Liver (tissue), 9 donors: ENCODE results near the gene ARHGEF33. TPM values are rescaled to one million over a fixed set of nuclear protein-coding genes. Genes with fewer than 3 reads are reported as not detected.

Experiments
- DNase-seq: peaks from one replicate; pipeline ENCODE4 v3.0.0-alpha.2; 2017; ENCODE audit warnings: low spot score
- H3K27ac ChIP-seq, 2 donors: one replicate each; pipeline ENCODE4 v1.7.0; 2013; ENCODE audit warnings: inconsistent platforms in 2 of 2, low read length in 2 of 2, control low read depth in 1 of 2, low read depth in 1 of 2, mild to moderate bottlenecking in 1 of 2
- H3K27me3 ChIP-seq, 4 donors: one replicate each; pipeline versions ENCODE4 v1.6.1 to v1.7.0; 2013; ENCODE audit warnings: low read length in 3 of 4, inconsistent platforms in 1 of 4, mild to moderate bottlenecking in 1 of 4, moderate library complexity in 1 of 4; ENCODE audit not compliant: control insufficient read depth in 4 of 4, insufficient read depth in 4 of 4
- H3K36me3 ChIP-seq, 4 donors: one replicate each; pipeline versions ENCODE4 v1.6.1 to v1.7.0; 2013; ENCODE audit warnings: low read length in 3 of 4, mild to moderate bottlenecking in 3 of 4, low read depth in 1 of 4, moderate library complexity in 1 of 4; ENCODE audit not compliant: control insufficient read depth in 4 of 4, insufficient read depth in 3 of 4
- H3K4me1 ChIP-seq, 4 donors: one replicate each; pipeline versions ENCODE4 v1.6.1 to v1.7.0; 2013; ENCODE audit warnings: low read length in 3 of 4, mild to moderate bottlenecking in 3 of 4, moderate library complexity in 1 of 4; ENCODE audit not compliant: control insufficient read depth in 4 of 4, insufficient read depth in 4 of 4
- H3K4me3 ChIP-seq, 3 donors: one replicate each; pipeline versions ENCODE4 v1.6.1 to v1.7.0; 2013; ENCODE audit warnings: low read length in 3 of 3, control low read depth in 1 of 3, low read depth in 1 of 3, mild to moderate bottlenecking in 1 of 3
- H3K9ac ChIP-seq, 2 donors: one replicate each; pipeline ENCODE4 v1.7.0; 2013; ENCODE audit warnings: low read length in 2 of 2, mild to moderate bottlenecking in 2 of 2, moderate library complexity in 2 of 2, control low read depth in 1 of 2, low read depth in 1 of 2
- H3K9me3 ChIP-seq, 4 donors: one replicate each; pipeline versions ENCODE4 v1.6.1 to v1.7.0; 2013; ENCODE audit warnings: low read length in 3 of 4; ENCODE audit not compliant: control insufficient read depth in 4 of 4
- EGR1 ChIP-seq, 2 donors: IDR thresholded peaks; 2 replicates each; pipeline ENCODE4 v1.6.1; 2016 to 2018; ENCODE audit warnings: antibody characterized with exemption in 2 of 2, low read depth in 2 of 2
- FOXA1 ChIP-seq: IDR thresholded peaks from 2 replicates; pipeline ENCODE4 v1.6.1; 2016; ENCODE audit warnings: antibody characterized with exemption
- FOXA2 ChIP-seq: IDR thresholded peaks from 2 replicates; pipeline ENCODE4 v1.6.1; 2016; ENCODE audit warnings: antibody characterized with exemption
- GABPA ChIP-seq, 2 donors: IDR thresholded peaks in 1 of 2; conservative IDR thresholded peaks in 1 of 2; 2 replicates each; pipeline ENCODE4 v1.6.1; 2016; ENCODE audit warnings: antibody characterized with exemption in 2 of 2, mild to moderate bottlenecking in 1 of 2, moderate library complexity in 1 of 2
- HNF4A ChIP-seq, 2 donors: conservative IDR thresholded peaks; 2 replicates each; pipeline ENCODE4 v1.6.1; 2016; ENCODE audit warnings: antibody characterized with exemption in 2 of 2, mild to moderate bottlenecking in 2 of 2
- HNF4G ChIP-seq: IDR thresholded peaks from 2 replicates; pipeline ENCODE4 v1.6.1; 2016; ENCODE audit warnings: antibody characterized with exemption
- JUND ChIP-seq, 2 donors: IDR thresholded peaks; 2 replicates each; pipeline ENCODE4 v1.6.1; 2016; ENCODE audit warnings: antibody characterized with exemption in 2 of 2
- NR2F2 ChIP-seq: IDR thresholded peaks from 2 replicates; pipeline ENCODE4 v1.6.1; 2016; ENCODE audit warnings: antibody characterized with exemption
- RAD21 ChIP-seq, 2 donors: IDR thresholded peaks; 2 replicates each; pipeline ENCODE4 v1.6.1; 2016; ENCODE audit warnings: antibody characterized with exemption in 2 of 2, mild to moderate bottlenecking in 2 of 2
- RXRA ChIP-seq, 2 donors: IDR thresholded peaks; 2 replicates each; pipeline ENCODE4 v1.6.1; 2017 to 2018; ENCODE audit warnings: antibody characterized with exemption in 2 of 2, mild to moderate bottlenecking in 1 of 2
- SP1 ChIP-seq: IDR thresholded peaks from 2 replicates; pipeline ENCODE4 v1.6.1; 2018; ENCODE audit warnings: antibody characterized with exemption, mild to moderate bottlenecking
- TAF1 ChIP-seq: conservative IDR thresholded peaks from 2 replicates; pipeline ENCODE4 v1.6.1; 2016; ENCODE audit warnings: antibody characterized with exemption, mild to moderate bottlenecking
- YY1 ChIP-seq: IDR thresholded peaks from 2 replicates; pipeline ENCODE4 v1.6.1; 2016; ENCODE audit warnings: antibody characterized with exemption, mild to moderate bottlenecking
- WGBS: extraction: QIAGEN DNeasy Blood & Tissue Kit; methylation state at CpG from one replicate; pipeline ENCODE4 v1.1.7; 2013; 5-methylcytosine and 5-hydroxymethylcytosine counted together
- polyA plus RNA-seq, 2 donors: library from polyadenylated mRNA; stranded (reverse) in 1 of 2; unstranded in 1 of 2; fragments of 200-250 nt in 1 of 2; fragments of >200 nt in 1 of 2; fragmentation: Nextera tagmentation in 1 of 2; extraction: Ambion mirVana in 1 of 2; gene quantifications; one replicate each; pipeline versions ENCODE4 v1.2.1 to v1.2.3, GENCODE V29; 2013 to 2015
- total RNA-seq, 2 donors: library from RNA; depleted of rRNA; stranded (reverse); fragments of >200 nt; gene quantifications; one replicate each; pipeline ENCODE4 v1.2.3, GENCODE V29; 2014
- TF ChIP-seq, protein P1 (sequence below): IDR thresholded peaks from 2 replicates; pipeline ENCODE4 v1.6.1; 2016; ENCODE audit warnings: antibody characterized with exemption
- TF ChIP-seq, protein P2 (sequence below): fragments of 150-350 bp; IDR thresholded peaks from 2 replicates; pipeline ENCODE4 v1.5.1; 2017; ENCODE audit warnings: improper control_type of control experiment, low read depth, low read length; ENCODE audit not compliant: missing input control
- TF ChIP-seq, protein P3 (sequence below): IDR thresholded peaks from 2 replicates; pipeline ENCODE4 v1.6.1; 2016; ENCODE audit warnings: antibody characterized with exemption
- TF ChIP-seq, protein P4 (sequence below): IDR thresholded peaks from 2 replicates; pipeline ENCODE4 v1.6.1; 2016; ENCODE audit warnings: antibody characterized with exemption
- TF ChIP-seq, protein P5 (sequence below): IDR thresholded peaks from 2 replicates; pipeline ENCODE4 v1.6.1; 2016; ENCODE audit warnings: antibody characterized with exemption, mild to moderate bottlenecking
- donor health status: healthy.
- donor health status: healthy.
- donor health status: healthy.
- donor health status: healthy.
- donor health status: healthy.

The ARHGEF33 gene
- total and polyA plus RNA-seq, 4 donors, result 0.05 to 0.33 (median 0.08) TPM; not detected in 1

DNA sequence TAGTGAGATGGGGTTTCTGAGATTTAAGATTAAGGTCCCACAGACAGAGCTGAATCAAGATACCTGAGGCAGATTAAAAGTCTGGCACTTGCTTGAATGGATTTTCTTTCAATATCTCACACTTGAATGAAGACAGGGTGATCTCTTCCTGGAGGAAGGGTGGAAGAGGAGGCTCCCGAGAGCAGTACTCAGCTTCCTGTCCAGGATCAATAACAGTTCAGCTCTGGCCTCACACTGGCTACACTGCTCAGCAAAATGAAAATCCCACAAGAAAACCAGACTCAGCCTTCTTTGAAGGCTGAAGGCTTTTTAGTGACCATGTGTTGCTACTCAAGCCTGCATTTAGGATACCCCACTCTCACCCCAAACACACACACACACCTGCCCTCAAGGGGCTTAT, 11.1 kb downstream of the ARHGEF33 start:
- Histone ChIP-seq H3K4me3 (no peak overlapping the region), H3K36me3 (no peaks in the 10 kb centered on the region), H3K4me1 (no peaks in the 10 kb centered on the region), H3K9ac (no peak overlapping the region), H3K9me3 (no peaks in the 10 kb centered on the region), H3K27ac (no peak overlapping the region), H3K27me3 (no peaks in the 10 kb centered on the region)
- 63% methylated on average over 1 of the region's 1 CpG for WGBS
- TF ChIP-seq NR2F2 (no peak), RAD21 (IDR thresholded peaks at IDR 0.05) (no peak)
- TF ChIP-seq, protein P1, sequence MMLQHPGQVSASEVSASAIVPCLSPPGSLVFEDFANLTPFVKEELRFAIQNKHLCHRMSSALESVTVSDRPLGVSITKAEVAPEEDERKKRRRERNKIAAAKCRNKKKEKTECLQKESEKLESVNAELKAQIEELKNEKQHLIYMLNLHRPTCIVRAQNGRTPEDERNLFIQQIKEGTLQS, result no peak
- DNase-seq, result no peak

DNA sequence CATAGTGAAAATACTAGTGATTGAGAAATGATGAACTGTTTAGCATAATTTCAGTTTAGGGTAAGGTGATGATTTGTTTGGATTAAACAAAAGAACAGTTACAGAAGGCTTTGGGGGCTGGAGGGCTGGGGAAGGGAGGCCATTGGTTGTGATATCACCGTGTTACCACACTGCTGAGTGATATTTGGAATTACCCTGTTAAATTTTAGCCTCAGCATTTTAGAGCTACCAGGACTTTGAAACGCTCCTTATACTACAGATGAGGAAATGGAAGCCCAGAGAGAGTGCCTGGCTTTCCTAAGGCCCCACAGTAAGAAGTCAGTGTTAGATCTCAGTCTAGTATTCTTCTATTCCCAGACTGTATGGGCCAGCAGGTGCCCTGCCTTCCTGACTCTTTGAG, 15.6 kb downstream of the ARHGEF33 start:
- H3K36me3 ChIP-seq, result no peaks in the 10 kb centered on the region
- H3K9ac ChIP-seq, result no peak overlapping the region
- no peak for DNase-seq
- H3K4me3 ChIP-seq, result no peak overlapping the region
- no peak overlapping the region for H3K27ac ChIP-seq
- no peak for TF ChIP-seq YY1
- TF ChIP-seq EGR1 (IDR thresholded peaks at IDR 0.05; ENCODE audit: low read depth in 2 of 2), result no peak
- no peak for TF ChIP-seq JUND (IDR thresholded peaks at IDR 0.05)
- no peak for TF ChIP-seq GABPA (IDR thresholded peaks at IDR 0.05 in 1 of 2, conservative IDR thresholded peaks at IDR 0.05 in 1 of 2)
- TF ChIP-seq HNF4A (conservative IDR thresholded peaks at IDR 0.05), result no peak
- TF ChIP-seq RAD21 (IDR thresholded peaks at IDR 0.05), result no peak
- no peak for TF ChIP-seq RXRA (IDR thresholded peaks at IDR 0.05)
- H3K27me3 ChIP-seq, result no peaks in the 10 kb centered on the region
- H3K9me3 ChIP-seq, result no peaks in the 10 kb centered on the region
- WGBS, result 79% methylated on average over 2 of the region's 2 CpGs
- H3K4me1 ChIP-seq, result no peaks in the 10 kb centered on the region

DNA sequence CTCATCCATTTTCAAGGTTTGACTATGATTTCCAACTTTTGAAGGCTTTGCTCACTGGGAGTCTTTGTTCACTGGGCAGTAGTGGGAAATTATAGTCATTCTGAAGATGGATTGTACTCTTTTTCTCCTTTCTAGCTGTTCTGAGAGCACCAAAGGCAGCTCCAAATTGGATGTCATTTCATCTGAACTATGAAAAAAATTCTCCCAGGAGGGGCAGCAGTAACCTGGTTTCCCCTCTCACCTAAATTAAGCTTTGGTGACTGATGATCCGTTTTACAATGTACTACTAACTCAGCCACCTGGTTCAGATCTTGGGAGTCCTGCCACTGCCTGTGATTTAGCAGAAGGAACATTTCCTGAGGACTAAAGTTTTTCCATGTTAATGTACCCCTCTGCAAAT, 17.6 kb downstream of the ARHGEF33 start:
- H3K9me3 ChIP-seq, result no peaks in the 10 kb centered on the region
- no peaks in the 10 kb centered on the region for H3K4me1 ChIP-seq
- TF ChIP-seq, protein P2, sequence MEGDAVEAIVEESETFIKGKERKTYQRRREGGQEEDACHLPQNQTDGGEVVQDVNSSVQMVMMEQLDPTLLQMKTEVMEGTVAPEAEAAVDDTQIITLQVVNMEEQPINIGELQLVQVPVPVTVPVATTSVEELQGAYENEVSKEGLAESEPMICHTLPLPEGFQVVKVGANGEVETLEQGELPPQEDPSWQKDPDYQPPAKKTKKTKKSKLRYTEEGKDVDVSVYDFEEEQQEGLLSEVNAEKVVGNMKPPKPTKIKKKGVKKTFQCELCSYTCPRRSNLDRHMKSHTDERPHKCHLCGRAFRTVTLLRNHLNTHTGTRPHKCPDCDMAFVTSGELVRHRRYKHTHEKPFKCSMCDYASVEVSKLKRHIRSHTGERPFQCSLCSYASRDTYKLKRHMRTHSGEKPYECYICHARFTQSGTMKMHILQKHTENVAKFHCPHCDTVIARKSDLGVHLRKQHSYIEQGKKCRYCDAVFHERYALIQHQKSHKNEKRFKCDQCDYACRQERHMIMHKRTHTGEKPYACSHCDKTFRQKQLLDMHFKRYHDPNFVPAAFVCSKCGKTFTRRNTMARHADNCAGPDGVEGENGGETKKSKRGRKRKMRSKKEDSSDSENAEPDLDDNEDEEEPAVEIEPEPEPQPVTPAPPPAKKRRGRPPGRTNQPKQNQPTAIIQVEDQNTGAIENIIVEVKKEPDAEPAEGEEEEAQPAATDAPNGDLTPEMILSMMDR, result no peak
- TF ChIP-seq JUND (IDR thresholded peaks at IDR 0.05) (no peak), GABPA (IDR thresholded peaks at IDR 0.05 in 1 of 2, conservative IDR thresholded peaks at IDR 0.05 in 1 of 2) (no peak), TAF1 (no peak), RXRA (IDR thresholded peaks at IDR 0.05) (no peak), FOXA2 (no peak), HNF4A (conservative IDR thresholded peaks at IDR 0.05) (no peak), YY1 (no peak), EGR1 (IDR thresholded peaks at IDR 0.05; ENCODE audit: low read depth in 2 of 2) (no peak), HNF4G (no peak), NR2F2 (no peak), RAD21 (IDR thresholded peaks at IDR 0.05) (no peak), FOXA1 (no peak), SP1 (no peak)
- TF ChIP-seq, protein P1, result no peak
- TF ChIP-seq, protein P3, sequence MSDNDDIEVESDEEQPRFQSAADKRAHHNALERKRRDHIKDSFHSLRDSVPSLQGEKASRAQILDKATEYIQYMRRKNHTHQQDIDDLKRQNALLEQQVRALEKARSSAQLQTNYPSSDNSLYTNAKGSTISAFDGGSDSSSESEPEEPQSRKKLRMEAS, result no peak
- TF ChIP-seq, protein P4, sequence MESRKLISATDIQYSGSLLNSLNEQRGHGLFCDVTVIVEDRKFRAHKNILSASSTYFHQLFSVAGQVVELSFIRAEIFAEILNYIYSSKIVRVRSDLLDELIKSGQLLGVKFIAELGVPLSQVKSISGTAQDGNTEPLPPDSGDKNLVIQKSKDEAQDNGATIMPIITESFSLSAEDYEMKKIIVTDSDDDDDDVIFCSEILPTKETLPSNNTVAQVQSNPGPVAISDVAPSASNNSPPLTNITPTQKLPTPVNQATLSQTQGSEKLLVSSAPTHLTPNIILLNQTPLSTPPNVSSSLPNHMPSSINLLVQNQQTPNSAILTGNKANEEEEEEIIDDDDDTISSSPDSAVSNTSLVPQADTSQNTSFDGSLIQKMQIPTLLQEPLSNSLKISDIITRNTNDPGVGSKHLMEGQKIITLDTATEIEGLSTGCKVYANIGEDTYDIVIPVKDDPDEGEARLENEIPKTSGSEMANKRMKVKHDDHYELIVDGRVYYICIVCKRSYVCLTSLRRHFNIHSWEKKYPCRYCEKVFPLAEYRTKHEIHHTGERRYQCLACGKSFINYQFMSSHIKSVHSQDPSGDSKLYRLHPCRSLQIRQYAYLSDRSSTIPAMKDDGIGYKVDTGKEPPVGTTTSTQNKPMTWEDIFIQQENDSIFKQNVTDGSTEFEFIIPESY, result no peak
- TF ChIP-seq, protein P5, sequence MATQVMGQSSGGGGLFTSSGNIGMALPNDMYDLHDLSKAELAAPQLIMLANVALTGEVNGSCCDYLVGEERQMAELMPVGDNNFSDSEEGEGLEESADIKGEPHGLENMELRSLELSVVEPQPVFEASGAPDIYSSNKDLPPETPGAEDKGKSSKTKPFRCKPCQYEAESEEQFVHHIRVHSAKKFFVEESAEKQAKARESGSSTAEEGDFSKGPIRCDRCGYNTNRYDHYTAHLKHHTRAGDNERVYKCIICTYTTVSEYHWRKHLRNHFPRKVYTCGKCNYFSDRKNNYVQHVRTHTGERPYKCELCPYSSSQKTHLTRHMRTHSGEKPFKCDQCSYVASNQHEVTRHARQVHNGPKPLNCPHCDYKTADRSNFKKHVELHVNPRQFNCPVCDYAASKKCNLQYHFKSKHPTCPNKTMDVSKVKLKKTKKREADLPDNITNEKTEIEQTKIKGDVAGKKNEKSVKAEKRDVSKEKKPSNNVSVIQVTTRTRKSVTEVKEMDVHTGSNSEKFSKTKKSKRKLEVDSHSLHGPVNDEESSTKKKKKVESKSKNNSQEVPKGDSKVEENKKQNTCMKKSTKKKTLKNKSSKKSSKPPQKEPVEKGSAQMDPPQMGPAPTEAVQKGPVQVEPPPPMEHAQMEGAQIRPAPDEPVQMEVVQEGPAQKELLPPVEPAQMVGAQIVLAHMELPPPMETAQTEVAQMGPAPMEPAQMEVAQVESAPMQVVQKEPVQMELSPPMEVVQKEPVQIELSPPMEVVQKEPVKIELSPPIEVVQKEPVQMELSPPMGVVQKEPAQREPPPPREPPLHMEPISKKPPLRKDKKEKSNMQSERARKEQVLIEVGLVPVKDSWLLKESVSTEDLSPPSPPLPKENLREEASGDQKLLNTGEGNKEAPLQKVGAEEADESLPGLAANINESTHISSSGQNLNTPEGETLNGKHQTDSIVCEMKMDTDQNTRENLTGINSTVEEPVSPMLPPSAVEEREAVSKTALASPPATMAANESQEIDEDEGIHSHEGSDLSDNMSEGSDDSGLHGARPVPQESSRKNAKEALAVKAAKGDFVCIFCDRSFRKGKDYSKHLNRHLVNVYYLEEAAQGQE, result no peak
- H3K9ac ChIP-seq, result no peak overlapping the region
- no peak for DNase-seq
- H3K4me3 ChIP-seq, result no peak overlapping the region
- WGBS, result 82% methylated on average over 1 of the region's 1 CpG
- no peak overlapping the region for H3K27ac ChIP-seq
- H3K36me3 ChIP-seq, result no peaks in the 10 kb centered on the region
- H3K27me3 ChIP-seq, result no peaks in the 10 kb centered on the region
